HG03095 (cell line): Measurements from ENCODE around the gene HSPG2.
"Not testable (repeated sequence)": the region's sequence is repeated elsewhere in the genome, so short reads cannot be mapped to it uniquely, and the experiment has no call there.

Experiments used
- ATAC-seq: cut with Tn5 transposase; IDR thresholded peaks from one replicate; pipeline ENCODE4 v1.9.1; 2021; ENCODE audit warnings: moderate library complexity; ENCODE audit not compliant: unreplicated experiment

Gene HSPG2

GRCh38 chr1:21956720-21957552, 19.8 kb upstream of the HSPG2 start:
- no peak for ATAC-seq

- no peak for ATAC-seq
Measured at GRCh38 chr1:21955501-21956281, 18.6 kb upstream of the HSPG2 start.

- no peak for ATAC-seq
Measured at GRCh38 chr1:21955058-21955457, 17.9 kb upstream of the HSPG2 start.

GRCh38 chr1:21952786-21953520, 15.8 kb upstream of the HSPG2 start:
- ATAC-seq = no peak

- no peak for ATAC-seq
Measured at GRCh38 chr1:21951226-21951870, 14.2 kb upstream of the HSPG2 start.

GRCh38 chr1:21950734-21951133, 13.6 kb upstream of the HSPG2 start:
- ATAC-seq = no peak

- ATAC-seq = no peak
Measured at GRCh38 chr1:21946836-21947587, 9.9 kb upstream of the HSPG2 start.

- no peak for ATAC-seq
Measured at GRCh38 chr1:21944733-21945073, 7.6 kb upstream of the HSPG2 start.

GRCh38 chr1:21942959-21943640, 6.0 kb upstream of the HSPG2 start:
- not testable (repeated sequence) for ATAC-seq

GRCh38 chr1:21942464-21942863, 5.4 kb upstream of the HSPG2 start:
- no peak for ATAC-seq

GRCh38 chr1:21941370-21941769, 4.3 kb upstream of the HSPG2 start:
- ATAC-seq = no peak

- ATAC-seq = no peak
Measured at GRCh38 chr1:21940492-21940891, 3.4 kb upstream of the HSPG2 start.

GRCh38 chr1:21939650-21940374, 2.7 kb upstream of the HSPG2 start:
- no peak for ATAC-seq

- ATAC-seq = no peak
Measured at GRCh38 chr1:21938732-21939538, 1.8 kb upstream of the HSPG2 start.

- no peak for ATAC-seq
Measured at GRCh38 chr1:21937372-21938121, 437 bp upstream of the HSPG2 start.

GRCh38 chr1:21936366-21937031, 611 bp downstream of the HSPG2 start:
- no peak for ATAC-seq

GRCh38 chr1:21935891-21936365, 1.2 kb downstream of the HSPG2 start:
- ATAC-seq = no peak
